HEK293 (cell line): ENCODE data around the gene LY6G5B.

Experiments used
- CTCF ChIA-PET: fragments of 350-600 bp; formaldehyde crosslinking; extraction: SDS; loops from one replicate; lab custom pipeline; 2021; ENCODE audit warnings: antibody characterized with exemption; lab: Yijun Ruan, JAX
- POLR2A ChIA-PET: fragments of 300-600 bp; formaldehyde crosslinking; extraction: SDS; loops from one replicate; lab custom pipeline; 2020; ENCODE audit warnings: antibody characterized with exemption, inconsistent platforms; lab: Yijun Ruan, JAX
- H3K27ac ChIP-seq: fragments of 200-500 bp; sonication (Bioruptor generic); 2 replicates; pipeline ENCODE4 v1.5.1; 2014; ENCODE audit warnings: low read depth, low read length, control low read depth, inconsistent platforms; ENCODE audit errors: extremely low read depth
- H3K36me3 ChIP-seq, 2 experiments: fragments of 200-500 bp in 1 of 2; sonication (Bioruptor generic) in 1 of 2; 1 replicate in 1 of 2; 2 replicates in 1 of 2; pipeline ENCODE4 v1.5.1; 2014 to 2017; ENCODE audit warnings: inconsistent platforms in 2 of 2, low read length in 2 of 2; ENCODE audit not compliant: control insufficient read depth in 2 of 2, insufficient read depth in 1 of 2
- H3K4me1 ChIP-seq: fragments of 200-500 bp; sonication (Bioruptor generic); 2 replicates; pipeline ENCODE4 v1.5.1; 2014; ENCODE audit warnings: mild to moderate bottlenecking, low read length, inconsistent platforms; ENCODE audit not compliant: control insufficient read depth, insufficient read depth
- H3K4me3 ChIP-seq: 2 replicates; pipeline ENCODE4 v1.5.1; 2011; ENCODE audit warnings: low read depth, mild to moderate bottlenecking, control low read depth, low read length, moderate library complexity
- H3K9me3 ChIP-seq: fragments of 200-500 bp; sonication (Bioruptor generic); 2 replicates; pipeline ENCODE4 v1.5.1; 2014; ENCODE audit warnings: low read depth, low read length, inconsistent platforms; ENCODE audit not compliant: control insufficient read depth, insufficient read depth
- CTCF ChIP-seq: fragments of 450-650 bp; formaldehyde crosslinking; IDR thresholded peaks from 2 replicates; pipeline ENCODE4 v1.5.1; 2016; ENCODE audit warnings: missing biosample characterization, missing genetic modification characterization
- HOXA7 ChIP-seq: sonication (generic); formaldehyde crosslinking; IDR thresholded peaks from 2 replicates; pipeline ENCODE4 v1.8.1; 2022; ENCODE audit warnings: missing genetic modification reagents, borderline replicate concordance
- MYNN ChIP-seq: fragments of 450-650 bp; formaldehyde crosslinking; IDR thresholded peaks from 2 replicates; pipeline ENCODE4 v1.5.1; 2016; ENCODE audit warnings: missing biosample characterization, missing genetic modification characterization, borderline replicate concordance
- SETDB1 ChIP-seq: IDR thresholded peaks from one replicate; pipeline ENCODE4 v1.6.1; 2017; ENCODE audit warnings: mild to moderate bottlenecking, low read length, moderate library complexity, mixed read lengths; ENCODE audit not compliant: insufficient read length
- TSHZ1 ChIP-seq: fragments of 450-650 bp; formaldehyde crosslinking; IDR thresholded peaks from 2 replicates; pipeline ENCODE4 v1.5.1; 2016; ENCODE audit warnings: missing biosample characterization, missing genetic modification characterization, borderline replicate concordance
- ZNF140 ChIP-seq: fragments of 450-650 bp; formaldehyde crosslinking; IDR thresholded peaks from 2 replicates; pipeline ENCODE4 v1.5.1; 2016; ENCODE audit warnings: missing biosample characterization, missing genetic modification characterization
- ZNF16 ChIP-seq: fragments of 450-650 bp; formaldehyde crosslinking; IDR thresholded peaks from 2 replicates; pipeline ENCODE4 v1.5.1; 2016; ENCODE audit warnings: low read depth, missing biosample characterization, missing genetic modification characterization
- ZNF202 ChIP-seq: fragments of 450-650 bp; formaldehyde crosslinking; IDR thresholded peaks from 2 replicates; pipeline ENCODE4 v1.5.1; 2016; ENCODE audit warnings: missing biosample characterization, missing genetic modification characterization, borderline replicate concordance
- ZNF23 ChIP-seq: fragments of 450-650 bp; formaldehyde crosslinking; IDR thresholded peaks from 2 replicates; pipeline ENCODE4 v1.5.1; 2016; ENCODE audit warnings: missing biosample characterization, missing genetic modification characterization, borderline replicate concordance
- ZNF280D ChIP-seq: fragments of 450-650 bp; formaldehyde crosslinking; IDR thresholded peaks from 2 replicates; pipeline ENCODE4 v1.5.1; 2016; ENCODE audit warnings: missing biosample characterization, missing genetic modification characterization
- ZNF394 ChIP-seq: fragments of 450-650 bp; formaldehyde crosslinking; IDR thresholded peaks from 2 replicates; pipeline ENCODE4 v1.5.1; 2016; ENCODE audit warnings: missing biosample characterization, missing genetic modification characterization, mild to moderate bottlenecking, moderate library complexity, borderline replicate concordance
- ZNF416 ChIP-seq: fragments of 450-650 bp; formaldehyde crosslinking; IDR thresholded peaks from 2 replicates; pipeline ENCODE4 v1.5.1; 2016; ENCODE audit warnings: missing biosample characterization, missing genetic modification characterization
- ZNF510 ChIP-seq: fragments of 450-650 bp; formaldehyde crosslinking; IDR thresholded peaks from 2 replicates; pipeline ENCODE4 v1.5.1; 2018; ENCODE audit warnings: mild to moderate bottlenecking, missing genetic modification characterization, missing biosample characterization; ENCODE audit not compliant: insufficient replicate concordance
- ZNF529 ChIP-seq: fragments of 450-650 bp; formaldehyde crosslinking; IDR thresholded peaks from 2 replicates; pipeline ENCODE4 v1.5.1; 2017; ENCODE audit warnings: missing genetic modification characterization, missing biosample characterization; ENCODE audit not compliant: insufficient replicate concordance
- ZNF580 ChIP-seq: fragments of 450-650 bp; formaldehyde crosslinking; IDR thresholded peaks from 2 replicates; pipeline ENCODE4 v1.5.1; 2016; ENCODE audit warnings: missing biosample characterization, missing genetic modification characterization
- ZNF624 ChIP-seq: fragments of 450-650 bp; formaldehyde crosslinking; IDR thresholded peaks from 2 replicates; pipeline ENCODE4 v1.5.1; 2017; ENCODE audit warnings: missing biosample characterization, missing genetic modification characterization
- ZNF670 ChIP-seq: fragments of 450-650 bp; formaldehyde crosslinking; IDR thresholded peaks from 2 replicates; pipeline ENCODE4 v1.5.1; 2016; ENCODE audit warnings: missing biosample characterization, missing genetic modification characterization, low read depth
- ZNF776 ChIP-seq: fragments of 450-650 bp; formaldehyde crosslinking; IDR thresholded peaks from 2 replicates; pipeline ENCODE4 v1.5.0; 2017; ENCODE audit warnings: missing biosample characterization, missing genetic modification characterization, borderline replicate concordance

The LY6G5B gene

GRCh38 chr6:31655349-31656237 is 14.2 kb upstream of the LY6G5B start, which contains the start of gene APOM:
APOM (plus strand) TSS chr6:31655894; CDS start chr6:31655967, 73 bp downstream.
- H3K36me3 ChIP-seq: peaks cover 7 to 39% of the 10 kb centered on the region in 2 experiments; a peak in 2 of 3 replicates
- POLR2A ChIA-PET: interaction anchor here (0.7 to 7.7 kb wide), 7 partner anchors 8 to 172 kb away, joined by 3 to 180 read pairs (median 4); partner anchors contain the start of genes C6orf47, CSNK2B, GPANK1 and HSPA1B
- H3K9me3 ChIP-seq: no peaks in the 10 kb centered on the region
- no peak within 1 kb of the TSS for H3K4me3 ChIP-seq
- no peak for TF ChIP-seq ZNF776 (tag by site-specific recombination)
- no peak for TF ChIP-seq ZNF529 (tag by site-specific recombination)
- no peak for TF ChIP-seq HOXA7 (CRISPR knock-in tag)
- no peak for TF ChIP-seq ZNF624 (tag by site-specific recombination)
- no peak for TF ChIP-seq ZNF23
- TF ChIP-seq SETDB1: no peak
- TF ChIP-seq ZNF16 (tag by site-specific recombination): no peak
- TF ChIP-seq ZNF510: no peak
- no peak for TF ChIP-seq ZNF280D (tag by site-specific recombination)
- TF ChIP-seq ZNF140: no peak
- no peak for TF ChIP-seq CTCF (tag by site-specific recombination)
- no peak for TF ChIP-seq MYNN
- TF ChIP-seq ZNF416 (tag by site-specific recombination): no peak
- no peak for TF ChIP-seq ZNF670
- no peak for TF ChIP-seq ZNF202 (tag by site-specific recombination)
- no peak for TF ChIP-seq ZNF394
- TF ChIP-seq ZNF580: no peak
- no peak for TF ChIP-seq TSHZ1 (tag by site-specific recombination)
- CTCF ChIA-PET: interaction anchor here (0.6 to 2.5 kb wide), 5 partner anchors 10 to 139 kb away, joined by 3 to 12 read pairs (median 4); partner anchors contain the start of genes ATP6V1G2, CSNK2B and GPANK1
- H3K4me1 ChIP-seq: 0 out of 2 replicates have a peak, but pooled peaks cover 6% of the 10 kb centered on the region
- no peak within 1 kb of the TSS for H3K27ac ChIP-seq
